SH-SY5Y (cell line): ENCODE results near the gene EIF3J.

Source experiments
- GATA2 ChIP-seq: IDR thresholded peaks from 2 replicates; pipeline ENCODE4 v1.6.1; 2011; ENCODE audit warnings: mild to moderate bottlenecking, low read depth, low read length
- GATA3 ChIP-seq: IDR thresholded peaks from 2 replicates; pipeline ENCODE4 v1.6.1; 2011; ENCODE audit warnings: low read depth, mild to moderate bottlenecking, low read length, moderate library complexity

The EIF3J gene

GRCh38 chr15:44566155-44566540 is 29.2 kb downstream of the EIF3J start:
- TF ChIP-seq GATA2 (no peak), GATA3 (no peak)

GRCh38 chr15:44568338-44568737 is 31.4 kb downstream of the EIF3J start:
- TF ChIP-seq GATA3 (no peak), GATA2 (no peak)

DNA sequence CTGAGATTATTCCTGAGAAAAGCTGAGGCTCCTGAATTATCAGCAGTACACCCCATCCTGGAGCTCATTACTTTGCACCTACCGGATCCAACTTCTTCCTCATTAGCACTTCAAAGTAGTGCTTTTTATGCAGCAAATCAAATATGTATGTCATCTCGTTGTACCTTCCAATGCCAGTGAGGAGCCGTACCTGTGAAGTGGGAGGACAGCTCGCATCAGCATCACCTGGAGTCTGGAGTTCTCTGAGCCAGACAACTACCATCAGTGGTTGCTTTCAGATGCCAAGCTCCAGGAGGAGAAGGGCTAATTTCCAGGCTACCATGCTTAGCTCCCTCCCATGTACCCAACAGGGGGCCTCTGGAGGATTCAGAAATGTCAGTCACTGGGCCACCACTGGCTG is 32.4 kb downstream of the EIF3J start:
- no peak for TF ChIP-seq GATA2
- no peak for TF ChIP-seq GATA3

- TF ChIP-seq GATA3, result no peak
- no peak for TF ChIP-seq GATA2
These were observed 33.4 kb downstream of the EIF3J start for GRCh38 chr15:44570361-44570760.

- TF ChIP-seq GATA2 (no peak), GATA3 (no peak)
These were observed 36.4 kb downstream of the EIF3J start for GRCh38 chr15:44573386-44573785.

- no peak for TF ChIP-seq GATA2
- no peak for TF ChIP-seq GATA3
These were observed 37.8 kb downstream of the EIF3J start for GRCh38 chr15:44574734-44575133.

DNA sequence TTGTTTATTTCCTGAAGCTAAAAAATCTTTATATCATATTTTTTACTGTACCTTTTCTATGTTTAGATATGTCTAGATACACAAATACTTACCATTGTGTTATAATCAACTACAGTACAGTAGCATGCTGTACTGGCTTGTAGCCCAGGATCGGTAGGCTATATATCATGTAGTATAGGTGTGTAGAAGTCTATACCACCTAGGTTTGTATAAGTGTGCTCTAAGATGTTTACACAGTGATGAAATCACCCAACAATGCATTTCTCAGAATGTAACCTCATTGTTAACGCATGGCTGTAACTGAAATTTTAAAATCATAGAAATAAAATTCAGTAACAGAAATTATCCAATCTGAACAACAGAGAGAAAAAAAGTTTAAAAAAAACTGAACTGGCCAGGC is 43.2 kb downstream of the EIF3J start:
- TF ChIP-seq GATA3 (no peak), GATA2 (no peak)

DNA sequence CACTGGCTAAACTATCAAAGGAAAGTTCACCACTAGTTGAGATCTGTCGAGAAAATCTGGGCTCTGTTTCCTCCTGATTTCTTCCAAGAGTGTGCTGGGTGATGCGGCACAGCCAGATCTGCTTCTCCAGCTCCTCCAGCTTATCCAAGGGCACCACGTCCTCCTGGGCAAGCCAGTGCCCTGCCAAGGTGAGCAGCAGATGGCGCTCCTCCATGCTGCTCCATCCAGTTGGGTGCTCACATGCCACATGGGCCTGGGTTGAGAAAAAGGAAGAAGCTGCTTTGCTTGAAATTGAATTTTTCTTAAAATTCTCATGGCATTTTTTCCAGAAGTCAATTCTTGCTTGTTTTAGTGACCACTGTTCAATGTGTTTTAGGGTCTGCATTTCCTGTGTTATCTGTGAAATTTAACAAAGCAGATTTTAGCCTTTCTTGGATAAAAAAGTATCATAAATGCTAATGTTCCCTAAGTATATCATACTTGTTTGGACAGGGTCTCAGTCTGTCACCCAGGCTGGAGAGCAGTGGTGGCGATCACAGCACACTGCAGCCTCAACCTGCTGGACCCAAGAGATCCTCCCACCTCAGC is 47.3 kb downstream of the EIF3J start:
- TF ChIP-seq GATA3 (no peak), GATA2 (no peak)

DNA sequence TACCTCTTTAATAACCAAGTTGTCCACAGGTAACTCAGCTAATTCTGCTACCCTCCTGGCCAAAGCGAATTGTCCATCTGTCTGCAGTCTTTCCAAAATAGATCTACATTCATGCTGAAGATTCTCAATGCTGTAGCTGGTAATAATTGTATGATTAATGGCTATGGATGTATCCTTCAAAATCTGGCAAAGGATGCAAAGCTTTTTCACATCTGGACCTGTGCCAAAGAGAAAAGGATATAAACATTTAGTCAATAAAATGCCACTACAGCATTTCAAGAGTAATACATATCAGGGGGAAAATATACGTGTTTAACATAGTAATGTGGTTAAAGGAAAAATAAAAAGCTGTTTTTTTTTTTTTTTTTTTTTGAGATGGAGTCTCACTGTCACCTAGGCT is 48.7 kb downstream of the EIF3J start:
- TF ChIP-seq GATA3, result no peak
- TF ChIP-seq GATA2, result no peak

- TF ChIP-seq GATA2 (no peak), GATA3 (no peak)
These were observed 51.6 kb downstream of the EIF3J start for GRCh38 chr15:44588541-44588940.

DNA sequence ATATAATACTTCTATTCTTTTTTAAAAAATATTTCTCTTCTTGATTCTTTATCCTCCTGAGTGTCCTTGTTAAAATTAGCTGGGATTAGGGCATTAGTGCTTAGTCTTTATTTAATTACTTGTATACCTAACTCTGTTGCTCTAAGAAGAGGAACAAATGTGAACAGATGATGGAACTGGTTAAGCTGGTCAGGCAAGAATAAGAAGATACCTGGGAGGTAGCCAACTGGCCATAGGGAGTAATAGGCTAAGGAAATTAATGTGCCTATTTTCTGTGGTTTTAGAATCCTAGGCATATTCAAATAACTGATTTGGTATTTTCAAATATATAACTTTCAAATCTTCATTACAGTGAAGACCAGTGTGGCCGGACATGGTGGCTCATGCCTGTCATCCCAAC is 54.4 kb downstream of the EIF3J start:
- TF ChIP-seq GATA2, result no peak
- TF ChIP-seq GATA3, result no peak

GRCh38 chr15:44593042-44593736 is 56.2 kb downstream of the EIF3J start:
- TF ChIP-seq GATA3, result no peak
- TF ChIP-seq GATA2, result no peak

DNA sequence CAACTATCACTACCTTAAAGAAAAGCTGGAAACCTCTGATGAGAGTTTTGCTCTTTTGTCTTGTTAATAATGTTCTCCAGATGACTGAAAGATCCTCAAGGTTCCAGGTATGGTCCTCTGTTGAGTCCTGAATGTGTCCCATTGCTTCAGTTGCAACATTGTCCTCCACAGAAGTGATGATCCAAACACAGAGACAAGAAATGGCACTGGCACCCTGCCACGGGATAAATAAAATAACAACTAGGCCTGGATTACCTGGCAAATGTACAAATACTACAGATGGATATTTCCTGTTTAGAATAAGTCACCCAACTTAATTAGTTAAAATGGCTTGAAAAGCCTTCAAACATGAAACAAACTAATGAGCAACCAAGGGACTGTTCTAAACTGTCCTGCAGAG is 58.3 kb downstream of the EIF3J start:
- TF ChIP-seq GATA3, result no peak
- no peak for TF ChIP-seq GATA2

- TF ChIP-seq GATA3 (no peak), GATA2 (no peak)
These were observed 58.9 kb downstream of the EIF3J start for GRCh38 chr15:44595656-44596510.
